ENCODE results near the gene JMJD1C.

JMJD1C gene

DNA sequence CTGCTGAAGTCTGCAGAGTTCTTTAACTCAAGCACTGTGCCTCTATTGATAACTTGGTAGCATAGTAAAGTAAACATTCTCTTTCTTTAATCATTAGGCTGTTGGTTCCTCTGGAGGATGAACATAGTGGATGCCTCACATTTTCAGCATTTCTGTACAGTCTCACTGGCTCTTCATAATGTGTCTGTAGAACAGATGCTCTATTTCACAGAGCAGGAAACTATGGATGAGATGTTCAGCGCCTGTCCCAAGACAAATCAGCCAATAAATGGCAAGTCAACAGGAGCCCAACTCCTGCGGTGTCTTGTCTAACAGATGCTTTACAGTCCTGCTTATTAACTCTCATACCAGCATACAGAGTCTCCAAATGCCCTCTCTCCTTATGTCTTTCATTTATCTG is 296.2 kb downstream of the JMJD1C start:
- no peak overlapping the region for H3K9ac ChIP-seq (ENCODE audit: low read length)
- H3K36me3 ChIP-seq (ENCODE audit: low read length): peaks cover 44% of the 10 kb centered on the region
- H2AFZ ChIP-seq (ENCODE audit: low read depth, low read length, severe bottlenecking): no peak overlapping the region
- no peaks in the 10 kb centered on the region for H3K9me2 ChIP-seq (replicated peaks; ENCODE audit: insufficient read depth, low read length)
- no peak overlapping the region for H3K4me2 ChIP-seq (ENCODE audit: low read depth, low read length, poor library complexity, severe bottlenecking)
- TF ChIP-seq EZH2phosphoT487 (conservative IDR thresholded peaks at IDR 0.05; ENCODE audit: low read length) (no peak), CTCF (IDR thresholded peaks at IDR 0.05; ENCODE audit: insufficient read depth, low read length, poor library complexity, severe bottlenecking) (no peak)
- no peaks in the 10 kb centered on the region for H3K9me3 ChIP-seq (ENCODE audit: insufficient read depth, low read length)
- H3F3A ChIP-seq (ENCODE audit: insufficient read depth): peaks cover 18% of the 10 kb centered on the region
- H3K27ac ChIP-seq (ENCODE audit: low read depth, low read length): no peak overlapping the region
- H3K27me3 ChIP-seq (ENCODE audit: low read length): no peaks in the 10 kb centered on the region
- H3K4me3 ChIP-seq (ENCODE audit: insufficient read depth, low read length, poor library complexity, severe bottlenecking): no peak overlapping the region
- H3K79me2 ChIP-seq (ENCODE audit: insufficient read depth, low read length): no peaks in the 10 kb centered on the region; the same call in 1 of the 2 replicates
- H4K20me1 ChIP-seq (ENCODE audit: low read depth, low read length): 0 out of 2 replicates have a peak, but pooled peaks cover 5% of the 10 kb centered on the region

- Histone ChIP-seq H3K4me3 (ENCODE audit: insufficient read depth, low read length, poor library complexity, severe bottlenecking) (no peak overlapping the region), H3K9me3 (ENCODE audit: insufficient read depth, low read length) (no peaks in the 10 kb centered on the region), H3K4me2 (ENCODE audit: low read depth, low read length, poor library complexity, severe bottlenecking) (no peak overlapping the region), H3K79me2 (ENCODE audit: insufficient read depth, low read length) (no peaks in the 10 kb centered on the region; the same call in 1 of the 2 replicates), H3K27ac (ENCODE audit: low read depth, low read length) (no peak overlapping the region), H3K36me3 (ENCODE audit: low read length) (peaks cover 41% of the 10 kb centered on the region), H3K27me3 (ENCODE audit: low read length) (no peaks in the 10 kb centered on the region), H3F3A (ENCODE audit: insufficient read depth) (peaks cover 13% of the 10 kb centered on the region), H3K9ac (ENCODE audit: low read length) (no peak overlapping the region), H4K20me1 (ENCODE audit: low read depth, low read length) (0 out of 2 replicates have a peak, but pooled peaks cover 5% of the 10 kb centered on the region), H2AFZ (ENCODE audit: low read depth, low read length, severe bottlenecking) (no peak overlapping the region), H3K9me2 (replicated peaks; ENCODE audit: insufficient read depth, low read length) (no peaks in the 10 kb centered on the region)
- no peak for TF ChIP-seq EZH2phosphoT487 (conservative IDR thresholded peaks at IDR 0.05; ENCODE audit: low read length)
- no peak for TF ChIP-seq CTCF (IDR thresholded peaks at IDR 0.05; ENCODE audit: insufficient read depth, low read length, poor library complexity, severe bottlenecking)
These were observed 296.8 kb downstream of the JMJD1C start for GRCh38 chr10:63168821-63169462.

DNA sequence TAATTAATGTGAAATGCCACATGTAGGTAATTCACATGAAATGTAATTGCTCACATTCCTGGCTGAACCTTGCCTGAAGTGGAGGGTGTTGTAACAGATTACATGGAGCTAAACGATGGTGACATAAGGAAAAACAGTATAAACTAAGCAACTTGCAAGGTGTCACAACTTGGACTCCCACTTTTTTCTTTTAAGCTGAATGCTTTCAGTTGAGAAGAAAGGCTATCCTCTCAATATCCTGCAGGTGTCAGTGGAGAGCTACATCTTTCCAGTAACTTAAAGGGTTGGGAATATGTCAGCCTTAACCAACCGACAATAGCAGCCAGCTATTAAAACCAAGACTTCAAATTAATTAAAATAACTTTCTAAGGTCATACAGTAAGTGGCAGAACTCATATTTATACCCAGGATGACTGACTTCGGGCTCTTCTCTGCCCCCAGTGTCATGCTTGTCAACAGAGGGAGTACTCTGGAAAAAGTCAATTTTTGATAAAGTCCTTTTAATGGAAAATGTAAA is 299.0 kb downstream of the JMJD1C start:
- Histone ChIP-seq H3K9ac (ENCODE audit: low read length) (no peak overlapping the region), H3K9me3 (ENCODE audit: insufficient read depth, low read length) (no peaks in the 10 kb centered on the region), H3K27me3 (ENCODE audit: low read length) (no peaks in the 10 kb centered on the region), H3K4me3 (ENCODE audit: insufficient read depth, low read length, poor library complexity, severe bottlenecking) (no peak overlapping the region), H3K79me2 (ENCODE audit: insufficient read depth, low read length) (no peaks in the 10 kb centered on the region), H3K4me2 (ENCODE audit: low read depth, low read length, poor library complexity, severe bottlenecking) (no peak overlapping the region), H3F3A (ENCODE audit: insufficient read depth) (peaks cover 14% of the 10 kb centered on the region), H2AFZ (ENCODE audit: low read depth, low read length, severe bottlenecking) (no peak overlapping the region), H4K20me1 (ENCODE audit: low read depth, low read length) (0 out of 2 replicates have a peak, but pooled peaks cover 5% of the 10 kb centered on the region), H3K36me3 (ENCODE audit: low read length) (peaks cover 25% of the 10 kb centered on the region; the same call in 1 of the 2 replicates), H3K27ac (ENCODE audit: low read depth, low read length) (no peak overlapping the region), H3K9me2 (replicated peaks; ENCODE audit: insufficient read depth, low read length) (no peaks in the 10 kb centered on the region)
- TF ChIP-seq CTCF (IDR thresholded peaks at IDR 0.05; ENCODE audit: insufficient read depth, low read length, poor library complexity, severe bottlenecking) (peak; percentile 61), EZH2phosphoT487 (conservative IDR thresholded peaks at IDR 0.05; ENCODE audit: low read length) (no peak)

Data from SU-DHL-6 (cell line).